K562 (cell line): ENCODE results near the gene BCR. TPM values are rescaled to one million over a fixed set of nuclear protein-coding genes. Genes with fewer than 3 reads are reported as not detected.
A peak's percentile ranks its signal among the peaks of the same experiment; 100 is the strongest.

Experiments
- ATAC-seq: fragments of 200-7000 bp; cut with Tn5 transposase; 3 replicates; pipeline ENCODE4 v1.9.1; 2020; ENCODE audit warnings: moderate library complexity
- BruUV-seq: library from RNA; stranded (reverse); fragments of 400-500 nt; replicated peaks from 2 replicates; lab custom pipeline; 2021; lab: Mats Ljungman, UMichigan
- CTCF ChIA-PET: fragments of 300-600 bp; formaldehyde crosslinking; extraction: SDS; loops from one replicate; lab custom pipeline; 2021; ENCODE audit warnings: low intra/inter-chr PET ratio; lab: Yijun Ruan, JAX
- POLR2A ChIA-PET: fragments of 300-600, 350-650 bp; sonication (Branson Sonifier 250); formaldehyde crosslinking; extraction: SDS; loops from one replicate; lab custom pipeline; 2021; ENCODE audit warnings: antibody characterized with exemption, inconsistent platforms; lab: Yijun Ruan, JAX
- DNase-seq, 4 experiments: peaks; one replicate each; pipeline versions ENCODE4 v3.0.0 to v3.0.0-alpha.2; 2011 to 2018; ENCODE audit warnings: low spot score in 3 of 4, mixed read lengths in 3 of 4; ENCODE audit errors: extremely low read depth in 1 of 4
- FAIRE-seq: peaks from 2 replicates; lab custom pipeline; 2011; peaks lifted over from hg19 to GRCh38; lab: Jason Lieb, UNC
- H2AFZ ChIP-seq: 2 replicates; pipeline ENCODE4 v1.6.0; 2011; ENCODE audit warnings: low read depth, low read length, control low read depth, inconsistent platforms
- H3K27ac ChIP-seq: fragments of 200-600 bp; 3 replicates; pipeline ENCODE4 v1.8.0; 2011; ENCODE audit warnings: low read depth, mild to moderate bottlenecking, control low read depth, inconsistent platforms, low read length, moderate library complexity, mixed read lengths; ENCODE audit errors: extremely low read depth
- H3K27me3 ChIP-seq, 2 experiments: fragments of 300-600 bp in 1 of 2; 2 replicates in 1 of 2; 3 replicates in 1 of 2; pipeline versions ENCODE4 v1.6.0 to v1.8.0; 2011; ENCODE audit warnings: inconsistent platforms in 2 of 2, low read length in 2 of 2, mild to moderate bottlenecking in 1 of 2, mixed read lengths in 1 of 2, moderate library complexity in 1 of 2; ENCODE audit not compliant: control insufficient read depth in 2 of 2, insufficient read depth in 2 of 2
- H3K36me3 ChIP-seq: fragments of 300-600 bp; 3 replicates; pipeline ENCODE4 v1.8.0; 2011; ENCODE audit warnings: mild to moderate bottlenecking, low read length, inconsistent platforms; ENCODE audit not compliant: control insufficient read depth, insufficient read depth
- H3K4me1 ChIP-seq, 2 experiments: fragments of 200-600 bp in 1 of 2; replicated peaks in 1 of 2; 2 replicates in 1 of 2; 3 replicates in 1 of 2; pipeline versions ENCODE4 v1.5.1 to v1.8.0; 2011; ENCODE audit warnings: inconsistent platforms in 2 of 2, low read length in 2 of 2, mild to moderate bottlenecking in 1 of 2, mixed read lengths in 1 of 2, moderate library complexity in 1 of 2; ENCODE audit not compliant: control insufficient read depth in 2 of 2, insufficient read depth in 2 of 2
- H3K4me2 ChIP-seq: 2 replicates; pipeline ENCODE4 v1.6.1; 2011; ENCODE audit warnings: low read length, control low read depth, inconsistent platforms, mixed read lengths; ENCODE audit not compliant: insufficient read depth
- H3K4me3 ChIP-seq: fragments of 200-600 bp; sonication (generic), shearing (Covaris generic); 2 replicates; pipeline ENCODE4 v1.5.1; 2016; ENCODE audit warnings: control low read depth, inconsistent platforms
- H3K79me2 ChIP-seq: fragments of 200-600 bp; 3 replicates; pipeline ENCODE4 v1.8.0; 2011; ENCODE audit warnings: low read length, inconsistent platforms; ENCODE audit not compliant: control insufficient read depth, insufficient read depth
- H3K9ac ChIP-seq, 2 experiments: 2 replicates each; pipeline versions ENCODE4 v1.6.0 to v1.6.1; 2011; ENCODE audit warnings: low read depth in 2 of 2, low read length in 2 of 2, control low read depth in 1 of 2, inconsistent platforms in 1 of 2, mild to moderate bottlenecking in 1 of 2, mixed read lengths in 1 of 2; ENCODE audit not compliant: insufficient read depth in 1 of 2
- H3K9me1 ChIP-seq: one replicate; pipeline ENCODE4 v1.6.0; 2011; ENCODE audit warnings: inconsistent platforms, mild to moderate bottlenecking, low read length, moderate library complexity; ENCODE audit not compliant: control insufficient read depth, insufficient read depth
- H3K9me3 ChIP-seq: replicated peaks from 2 replicates; pipeline ENCODE4 v1.5.1; 2011; ENCODE audit warnings: low read depth, low read length, inconsistent platforms; ENCODE audit not compliant: control insufficient read depth, insufficient read depth
- H4K20me1 ChIP-seq: replicated peaks from 2 replicates; pipeline ENCODE4 v1.6.1; 2011; ENCODE audit warnings: low read length, inconsistent platforms, mixed read lengths; ENCODE audit not compliant: control insufficient read depth, insufficient read depth
- CBFA2T2 ChIP-seq: fragments of 450-650 bp; conservative IDR thresholded peaks from 2 replicates; pipeline ENCODE4 v1.6.1; 2017; ENCODE audit warnings: mild to moderate bottlenecking
- EGR1 ChIP-seq: fragments of 450-650 bp; conservative IDR thresholded peaks from 2 replicates; pipeline ENCODE4 v1.6.1; 2017; ENCODE audit warnings: mild to moderate bottlenecking
- GMEB1 ChIP-seq: fragments of 250-450 bp; sonication (Bioruptor Pico); IDR thresholded peaks from 2 replicates; pipeline ENCODE4 v1.4.0; 2020; ENCODE audit warnings: mild to moderate bottlenecking
- HNRNPLL ChIP-seq: fragments of 200-400 bp; formaldehyde crosslinking; IDR thresholded peaks from 2 replicates; pipeline ENCODE4 v1.6.1; 2017; ENCODE audit warnings: low read length, low read depth, mild to moderate bottlenecking; ENCODE audit not compliant: poor library complexity, severe bottlenecking
- JUND ChIP-seq, 2 experiments: IDR thresholded peaks; 2 replicates in 1 of 2; 3 replicates in 1 of 2; pipeline ENCODE4 v1.6.1; 2011; ENCODE audit warnings: borderline replicate concordance in 2 of 2, low read depth in 2 of 2, low read length in 2 of 2, improper control_type of control experiment in 1 of 2, missing biosample characterization in 1 of 2, missing genetic modification characterization in 1 of 2, missing genetic modification reagents in 1 of 2
- POLR2AphosphoS2 ChIP-seq: IDR thresholded peaks from 2 replicates; pipeline ENCODE4 v1.6.1; 2012; ENCODE audit warnings: low read length, improper control_type of control experiment
- POU5F1 ChIP-seq: fragments of 150-350 bp; IDR thresholded peaks from 2 replicates; pipeline ENCODE4 v1.6.1; 2014; ENCODE audit warnings: borderline replicate concordance, low read length, low read depth, mild to moderate bottlenecking; ENCODE audit not compliant: partially characterized antibody
- TCF7L2 ChIP-seq: fragments of 150-350 bp; IDR thresholded peaks from 2 replicates; pipeline ENCODE4 v1.6.1; 2016; ENCODE audit warnings: low read depth, mild to moderate bottlenecking, low read length, moderate library complexity
- ZFP36 ChIP-seq: fragments of 150-350 bp; IDR thresholded peaks from 2 replicates; pipeline ENCODE4 v1.6.1; 2018; ENCODE audit warnings: low read length, low read depth; ENCODE audit not compliant: partially characterized antibody
- ZNF609 ChIP-seq: sonication (generic); formaldehyde crosslinking; IDR thresholded peaks from 2 replicates; pipeline ENCODE4 v1.8.1; 2023; ENCODE audit warnings: missing genetic modification reagents, mild to moderate bottlenecking, borderline replicate concordance
- WGBS: fragments of 100-300 bp; shearing (Covaris generic); methylation state at CpG from one replicate; pipeline ENCODE4 v1.1.6; 2016; ENCODE audit warnings: low coverage, mixed read lengths; ENCODE audit not compliant: insufficient coverage; ENCODE audit errors: missing lambda C conversion rate; 5-methylcytosine and 5-hydroxymethylcytosine counted together
- in situ Hi-C: fragments of 300-500 bp; cut with MboI; formaldehyde crosslinking; loops from 4 replicates; pipeline ENCODE4 v1.15.0; 2018; ENCODE audit warnings: inconsistent platforms, mixed read lengths
- intact Hi-C: fragments of 100-400 bp; cut with micrococcal nuclease; formaldehyde crosslinking; loops from 2 replicates; pipeline ENCODE4 v1.14.2; 2022
- polyA plus RNA-seq, 8 experiments: library from polyadenylated mRNA; depleted of rRNA in 4 of 8; stranded (reverse) in 5 of 8; unstranded in 3 of 8; fragments of >200 nt; fragmentation: Nextera tagmentation in 2 of 8; fragmentation: Illumina TruSeq in 1 of 8; extraction: Ambion mirVana in 2 of 8; extraction: Trizol in 1 of 8; gene quantifications; 2 replicates each; pipeline versions ENCODE4 v1.2.1 to v1.2.3, GENCODE V29; 2011 to 2014; ENCODE audit warnings: inconsistent platforms in 1 of 8, missing spikeins in 1 of 8
- total RNA-seq, 7 experiments: library from RNA; depleted of rRNA in 6 of 7; stranded (reverse); fragments of >200 nt in 6 of 7; fragmentation: Illumina TruSeq in 2 of 7; extraction: Trizol in 2 of 7; gene quantifications; 2 replicates each; pipeline versions ENCODE4 v1.2.1 to v1.2.3, GENCODE V29; 2011 to 2021; ENCODE audit warnings: low replicate concordance in 1 of 7
- TF ChIP-seq, protein P1 (sequence below), 2 experiments: fragments of 450-650 bp in 1 of 2; sonication (generic) in 1 of 2; formaldehyde crosslinking; conservative IDR thresholded peaks; 2 replicates each; pipeline versions ENCODE4 v1.4.0 to v1.8.1; 2020 to 2022; ENCODE audit warnings: mild to moderate bottlenecking in 1 of 2, missing genetic modification reagents in 1 of 2

The BCR gene
- total and polyA plus RNA-seq, 9 of the 15 experiments (the other 6 are each of a cell fraction or from before 2014, with no cell fraction given), result 0.41 to 150 (median 45.6) TPM

GRCh38 chr22:23276656-23277582, 96.6 kb downstream of the BCR start:
- Histone ChIP-seq H3K4me1 (peaks cover 0 to 26% of the 10 kb centered on the region in 2 experiments; a peak in 2 of 5 replicates), H3K9ac (peak overlapping the region in 1 of 2 experiments; percentile 39; a peak in 2 of 4 replicates), H3K27ac (no peak overlapping the region), H4K20me1 (peaks cover 81% of the 10 kb centered on the region), H3K79me2 (no peaks in the 10 kb centered on the region), H3K9me1 (peaks cover 25% of the 10 kb centered on the region), H3K4me2 (no peak overlapping the region), H3K4me3 (no peak overlapping the region), H3K36me3 (peaks cover 92% of the 10 kb centered on the region), H3K9me3 (no peaks in the 10 kb centered on the region), H3K27me3 (no peaks in the 10 kb centered on the region), H2AFZ (no peak overlapping the region)
- POLR2A ChIA-PET, result interaction anchor here (0.6 to 14.2 kb wide), 13 partner anchors 10 to 139 kb away, joined by 3 to 237 read pairs (median 5); partner anchors contain the start of gene BCR
- ATAC-seq (no peak), DNase-seq (peak; percentile 28 to 70 (median 67)), FAIRE-seq (no peak)
- 82% methylated on average over 20 of the region's 20 CpGs for WGBS
- CTCF ChIA-PET, result interaction anchor here (0.7 to 15.3 kb wide), 3 partner anchors 13 to 508 kb away, joined by 3 to 800 read pairs (median 4); partner anchors contain the start of gene BCR
- BruUV-seq, result no TSS peak
- in situ Hi-C loops, result loop anchor here (5.0 kb wide), 2 partner anchors 100 to 315 kb away; no protein-coding TSS in a partner anchor
- intact Hi-C loops, result no loop called here
- TF ChIP-seq TCF7L2, result peak; percentile 30; the same call in 1 of the 2 replicates
- TF ChIP-seq POU5F1, result peak; percentile 19
- TF ChIP-seq HNRNPLL, result no peak
- no peak for TF ChIP-seq EGR1
- 0 out of 2 replicates have a peak, but pooled peaks have one; percentile 3 for TF ChIP-seq JUND (IDR thresholded peaks at IDR 0.05; ENCODE audit: borderline replicate concordance, low read depth, low read length)
- TF ChIP-seq JUND (tag; IDR thresholded peaks at IDR 0.05; ENCODE audit: borderline replicate concordance, low read depth, low read length), result no peak
- TF ChIP-seq ZFP36, result peak; percentile 75
- 0 out of 2 replicates have a peak, but pooled peaks have one; percentile 11 for TF ChIP-seq POLR2AphosphoS2
- no peak for TF ChIP-seq ZNF609
- TF ChIP-seq, protein P1, sequence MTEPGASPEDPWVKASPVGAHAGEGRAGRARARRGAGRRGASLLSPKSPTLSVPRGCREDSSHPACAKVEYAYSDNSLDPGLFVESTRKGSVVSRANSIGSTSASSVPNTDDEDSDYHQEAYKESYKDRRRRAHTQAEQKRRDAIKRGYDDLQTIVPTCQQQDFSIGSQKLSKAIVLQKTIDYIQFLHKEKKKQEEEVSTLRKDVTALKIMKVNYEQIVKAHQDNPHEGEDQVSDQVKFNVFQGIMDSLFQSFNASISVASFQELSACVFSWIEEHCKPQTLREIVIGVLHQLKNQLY (CRISPR knock-in tag; conservative IDR thresholded peaks at IDR 0.05), result 0 out of 4 replicates have a peak, but pooled peaks of 1 of the 2 experiments have one; percentile 38
- no peak for TF ChIP-seq GMEB1 (CRISPR knock-in tag)
- no peak for TF ChIP-seq CBFA2T2
